Tibial nerve (tissue), 4 donors: Measurements from ENCODE around the gene PHLPP2.

Experiments
- EP300 ChIP-seq, 2 donors: sonication (generic); formaldehyde crosslinking; IDR thresholded peaks; one replicate each; pipeline ENCODE4 v1.6.1; 2017; ENCODE audit warnings: antibody characterized with exemption in 2 of 2, mild to moderate bottlenecking in 1 of 2
- POLR2A ChIP-seq, 2 donors: fragments of 450-650 bp; IDR thresholded peaks; one replicate each; pipeline ENCODE4 v1.6.1; 2017; ENCODE audit warnings: antibody characterized with exemption in 2 of 2, mild to moderate bottlenecking in 2 of 2, moderate library complexity in 2 of 2
- TF ChIP-seq, protein P1 (sequence below), 5 experiments: fragments of 200-600 bp in 3 of 5; fragments of 450-650 bp in 2 of 5; sonication (generic) in 3 of 5; IDR thresholded peaks; one replicate each; pipeline ENCODE4 v1.5.1; 2016 to 2019; ENCODE audit warnings: antibody characterized with exemption in 5 of 5, mild to moderate bottlenecking in 3 of 5, moderate library complexity in 2 of 5

GRCh38 chr16:71711789-71712188 is 12.7 kb downstream of the PHLPP2 start:
- TF ChIP-seq, protein P1, sequence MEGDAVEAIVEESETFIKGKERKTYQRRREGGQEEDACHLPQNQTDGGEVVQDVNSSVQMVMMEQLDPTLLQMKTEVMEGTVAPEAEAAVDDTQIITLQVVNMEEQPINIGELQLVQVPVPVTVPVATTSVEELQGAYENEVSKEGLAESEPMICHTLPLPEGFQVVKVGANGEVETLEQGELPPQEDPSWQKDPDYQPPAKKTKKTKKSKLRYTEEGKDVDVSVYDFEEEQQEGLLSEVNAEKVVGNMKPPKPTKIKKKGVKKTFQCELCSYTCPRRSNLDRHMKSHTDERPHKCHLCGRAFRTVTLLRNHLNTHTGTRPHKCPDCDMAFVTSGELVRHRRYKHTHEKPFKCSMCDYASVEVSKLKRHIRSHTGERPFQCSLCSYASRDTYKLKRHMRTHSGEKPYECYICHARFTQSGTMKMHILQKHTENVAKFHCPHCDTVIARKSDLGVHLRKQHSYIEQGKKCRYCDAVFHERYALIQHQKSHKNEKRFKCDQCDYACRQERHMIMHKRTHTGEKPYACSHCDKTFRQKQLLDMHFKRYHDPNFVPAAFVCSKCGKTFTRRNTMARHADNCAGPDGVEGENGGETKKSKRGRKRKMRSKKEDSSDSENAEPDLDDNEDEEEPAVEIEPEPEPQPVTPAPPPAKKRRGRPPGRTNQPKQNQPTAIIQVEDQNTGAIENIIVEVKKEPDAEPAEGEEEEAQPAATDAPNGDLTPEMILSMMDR (IDR thresholded peaks at IDR 0.05): no peak
- TF ChIP-seq POLR2A (IDR thresholded peaks at IDR 0.05) (no peak), EP300 (IDR thresholded peaks at IDR 0.05) (no peak)
